BLaER1 (cell line): ENCODE data around the gene WASF2.

Experiments used
- H3K27ac ChIP-seq: shearing (Covaris generic); formaldehyde crosslinking; 2 replicates; pipeline ENCODE4 v1.8.1; 2022
- H3K27me3 ChIP-seq: shearing (Covaris generic); formaldehyde crosslinking; 2 replicates; pipeline ENCODE4 v1.8.1; 2022
- H3K36me3 ChIP-seq: shearing (Covaris generic); formaldehyde crosslinking; 2 replicates; pipeline ENCODE4 v1.8.1; 2022
- H3K4me1 ChIP-seq: shearing (Covaris generic); formaldehyde crosslinking; 2 replicates; pipeline ENCODE4 v1.8.1; 2022
- H3K4me2 ChIP-seq: shearing (Covaris generic); formaldehyde crosslinking; 2 replicates; pipeline ENCODE4 v1.8.1; 2022
- H3K4me3 ChIP-seq: shearing (Covaris generic); formaldehyde crosslinking; 2 replicates; pipeline ENCODE4 v1.8.1; 2022
- H3K9ac ChIP-seq: shearing (Covaris generic); formaldehyde crosslinking; 2 replicates; pipeline ENCODE4 v1.8.1; 2022
- H3K9me3 ChIP-seq: shearing (Covaris generic); formaldehyde crosslinking; 2 replicates; pipeline ENCODE4 v1.8.1; 2022
- H4K20me1 ChIP-seq: shearing (Covaris generic); formaldehyde crosslinking; 2 replicates; pipeline ENCODE4 v1.8.1; 2022
- Cebpa-rat ChIP-seq: shearing (Covaris generic); IDR thresholded peaks from 2 replicates; pipeline ENCODE4 v1.8.1; 2022

WASF2 gene

DNA sequence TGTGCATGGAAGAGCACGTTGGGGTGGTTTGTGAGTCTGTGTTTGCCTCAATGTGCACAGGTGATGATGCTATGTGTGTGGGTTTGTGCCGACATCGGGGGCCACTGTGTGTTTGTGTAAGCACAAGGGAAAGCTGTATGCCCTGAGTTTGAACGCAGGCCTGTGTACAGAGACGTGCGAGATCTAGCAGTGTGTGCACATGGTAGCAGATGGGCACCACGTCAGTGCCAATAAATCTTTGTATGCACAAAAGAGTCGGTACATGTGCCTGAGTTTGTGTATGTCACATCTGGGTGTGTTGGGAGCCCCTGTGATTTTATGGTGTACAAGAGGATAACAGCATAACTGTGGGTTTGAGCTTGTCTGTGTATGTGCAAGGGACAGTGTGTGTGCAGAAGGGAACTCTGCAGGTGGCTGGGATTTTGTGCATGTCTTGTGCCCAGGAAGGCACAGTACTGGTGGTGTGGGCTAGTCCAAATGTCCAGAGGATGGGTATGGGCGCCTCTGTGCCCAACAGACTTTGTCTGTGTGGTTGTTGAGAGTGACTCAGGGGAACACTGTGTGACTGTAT is 32.0 kb upstream of the WASF2 start:
- H3K9ac ChIP-seq = peak overlapping the region; percentile 82
- H3K27me3 ChIP-seq = no peaks in the 10 kb centered on the region
- peak overlapping the region; percentile 50; the same call in 1 of the 2 replicates for H3K4me3 ChIP-seq
- H3K4me2 ChIP-seq = peak overlapping the region; percentile 99
- H4K20me1 ChIP-seq = no peaks in the 10 kb centered on the region
- H3K36me3 ChIP-seq = no peaks in the 10 kb centered on the region
- no peak for TF ChIP-seq Cebpa-rat
- H3K4me1 ChIP-seq = peaks cover 75% of the 10 kb centered on the region
- H3K27ac ChIP-seq = peak overlapping the region; percentile 96
- H3K9me3 ChIP-seq = no peaks in the 10 kb centered on the region

DNA sequence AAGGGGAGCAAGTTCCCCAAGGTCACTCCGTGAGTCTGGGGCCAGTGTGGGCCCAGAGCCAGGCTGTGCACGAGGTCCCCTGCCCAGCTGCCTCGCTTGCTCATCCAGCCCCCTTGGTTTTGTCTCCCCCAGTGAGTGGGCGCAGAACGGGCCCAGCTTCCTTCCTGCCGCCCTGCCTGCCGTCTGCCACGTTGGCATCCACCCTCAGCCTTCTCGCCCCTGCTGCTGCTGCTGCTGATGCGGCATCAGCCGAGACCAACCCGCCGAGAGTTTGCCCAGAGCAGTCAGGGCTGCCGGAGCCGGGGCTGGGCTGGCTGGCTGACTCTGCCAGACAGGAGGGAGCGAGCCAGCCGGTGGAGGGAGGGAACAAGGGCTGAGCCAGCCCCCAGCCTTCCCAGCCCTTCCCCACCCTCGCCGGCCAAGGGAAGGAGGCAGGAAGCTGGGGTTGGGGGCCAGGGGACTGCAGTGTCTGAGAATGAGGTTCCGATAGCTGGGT is 31.4 kb upstream of the WASF2 start:
- Histone ChIP-seq H3K4me2 (peak overlapping the region; percentile 99), H3K36me3 (no peaks in the 10 kb centered on the region), H3K4me1 (peaks cover 70% of the 10 kb centered on the region), H3K9me3 (no peaks in the 10 kb centered on the region), H3K9ac (peak overlapping the region; percentile 82), H3K4me3 (peak overlapping the region; percentile 50), H3K27ac (peak overlapping the region; percentile 96), H4K20me1 (no peaks in the 10 kb centered on the region), H3K27me3 (no peaks in the 10 kb centered on the region)
- TF ChIP-seq Cebpa-rat = no peak

DNA sequence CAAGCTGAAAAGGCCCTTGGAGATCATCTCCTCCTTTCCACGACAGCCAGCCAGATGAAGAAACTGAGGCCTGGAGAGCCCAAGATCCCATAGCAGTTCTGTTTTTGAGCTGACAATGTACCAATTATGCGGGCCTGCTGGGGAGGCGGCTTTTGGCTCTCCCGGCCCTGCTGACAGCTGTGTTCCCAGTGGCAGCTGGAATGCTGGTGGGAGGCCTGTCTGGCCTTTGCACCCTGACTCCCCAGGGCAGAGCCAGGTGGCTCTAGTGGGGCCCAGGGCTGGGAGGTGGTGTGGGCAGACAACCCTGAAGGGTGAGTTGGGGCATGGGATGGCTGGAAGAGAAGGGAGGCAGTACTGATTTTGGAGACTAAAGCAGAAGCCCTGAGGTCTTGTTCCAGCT is 30.7 kb upstream of the WASF2 start:
- Histone ChIP-seq H3K4me1 (peaks cover 62% of the 10 kb centered on the region), H4K20me1 (no peaks in the 10 kb centered on the region), H3K4me3 (no peak overlapping the region), H3K9me3 (no peaks in the 10 kb centered on the region), H3K4me2 (peak overlapping the region; percentile 99), H3K36me3 (no peaks in the 10 kb centered on the region), H3K9ac (peak overlapping the region; percentile 82; the same call in 1 of the 2 replicates), H3K27ac (peak overlapping the region; percentile 96), H3K27me3 (no peaks in the 10 kb centered on the region)
- no peak for TF ChIP-seq Cebpa-rat

DNA sequence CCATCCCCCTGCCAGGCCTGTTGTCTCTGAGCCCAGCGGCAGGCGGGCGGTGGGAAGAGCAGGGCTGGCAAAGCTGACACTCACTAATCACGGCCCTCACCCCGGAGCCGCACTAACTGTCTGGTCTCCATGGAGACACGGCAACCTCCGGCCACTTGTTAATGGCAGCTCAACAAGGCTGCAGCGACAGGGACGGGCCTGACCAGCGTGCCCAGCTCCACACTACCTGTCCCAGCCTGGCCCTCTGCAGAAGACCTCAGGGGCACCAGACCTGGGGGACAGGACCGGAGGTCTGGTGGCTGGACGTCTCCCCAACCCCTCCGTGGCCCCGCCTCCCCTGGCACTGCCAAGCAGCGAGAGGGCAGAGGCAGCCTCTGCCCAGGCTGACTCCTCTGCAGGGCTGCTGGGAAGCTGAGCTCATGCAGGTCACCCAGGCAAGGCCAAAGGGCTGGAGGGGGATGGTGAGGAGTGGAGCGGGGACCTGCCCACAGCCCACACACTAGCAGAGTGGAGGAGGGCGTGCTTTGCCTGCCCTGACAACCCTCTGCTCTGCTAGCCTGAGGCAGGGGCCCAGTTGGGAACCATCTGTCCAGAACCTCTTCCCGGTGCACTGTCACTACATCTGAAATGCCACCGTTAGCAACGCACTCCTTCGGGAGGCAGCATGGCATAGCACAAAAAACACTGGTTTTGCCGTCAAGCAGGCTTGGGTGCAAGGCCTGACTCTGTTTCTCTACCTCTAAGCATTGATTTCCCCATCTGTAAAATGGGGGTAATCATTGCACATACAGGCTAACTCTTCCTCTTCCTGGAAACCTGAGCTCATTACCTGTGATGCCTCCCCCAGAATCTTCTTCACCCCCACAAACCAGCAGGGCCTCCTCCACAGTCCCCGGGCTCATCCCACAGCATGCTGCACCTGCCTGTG is 29.6 kb upstream of the WASF2 start:
- no peak overlapping the region for H3K4me3 ChIP-seq
- no peak for TF ChIP-seq Cebpa-rat
- peaks cover 54% of the 10 kb centered on the region for H3K4me1 ChIP-seq

DNA sequence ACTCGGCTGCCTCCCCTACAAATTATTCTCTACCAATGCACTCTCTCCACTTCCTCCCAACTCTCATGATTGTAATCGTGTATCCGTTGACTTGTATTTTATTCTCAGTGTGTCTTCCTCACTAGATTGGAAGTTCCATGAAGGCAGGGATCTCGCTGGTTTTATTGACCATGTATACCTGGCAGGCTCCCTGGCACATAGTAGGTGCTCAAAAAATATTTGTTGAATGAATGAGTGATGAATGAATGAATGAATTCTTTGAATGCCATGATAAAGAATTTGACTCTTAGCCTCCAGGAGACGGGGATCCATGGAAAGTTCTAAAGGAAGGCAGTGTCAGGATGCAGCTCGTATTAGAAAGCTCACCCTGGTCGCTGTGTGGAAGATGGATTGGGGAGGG is 28.8 kb upstream of the WASF2 start:
- Histone ChIP-seq H4K20me1 (no peaks in the 10 kb centered on the region), H3K36me3 (no peaks in the 10 kb centered on the region), H3K27me3 (no peaks in the 10 kb centered on the region), H3K9ac (no peak overlapping the region), H3K4me1 (peaks cover 54% of the 10 kb centered on the region), H3K9me3 (no peaks in the 10 kb centered on the region), H3K4me2 (no peak overlapping the region), H3K4me3 (no peak overlapping the region), H3K27ac (no peak overlapping the region)
- no peak for TF ChIP-seq Cebpa-rat

More for the DNA sequence above, 29.6 kb upstream of the WASF2 start:
- H3K27ac ChIP-seq = 0 out of 2 replicates have a peak overlapping the region, but pooled peaks have one; percentile 96
- H3K4me2 ChIP-seq = peak overlapping the region; percentile 99
- H3K9me3 ChIP-seq = no peaks in the 10 kb centered on the region
- no peaks in the 10 kb centered on the region for H3K27me3 ChIP-seq
- no peak overlapping the region for H3K9ac ChIP-seq
- H4K20me1 ChIP-seq = no peaks in the 10 kb centered on the region
- H3K36me3 ChIP-seq = no peaks in the 10 kb centered on the region

DNA sequence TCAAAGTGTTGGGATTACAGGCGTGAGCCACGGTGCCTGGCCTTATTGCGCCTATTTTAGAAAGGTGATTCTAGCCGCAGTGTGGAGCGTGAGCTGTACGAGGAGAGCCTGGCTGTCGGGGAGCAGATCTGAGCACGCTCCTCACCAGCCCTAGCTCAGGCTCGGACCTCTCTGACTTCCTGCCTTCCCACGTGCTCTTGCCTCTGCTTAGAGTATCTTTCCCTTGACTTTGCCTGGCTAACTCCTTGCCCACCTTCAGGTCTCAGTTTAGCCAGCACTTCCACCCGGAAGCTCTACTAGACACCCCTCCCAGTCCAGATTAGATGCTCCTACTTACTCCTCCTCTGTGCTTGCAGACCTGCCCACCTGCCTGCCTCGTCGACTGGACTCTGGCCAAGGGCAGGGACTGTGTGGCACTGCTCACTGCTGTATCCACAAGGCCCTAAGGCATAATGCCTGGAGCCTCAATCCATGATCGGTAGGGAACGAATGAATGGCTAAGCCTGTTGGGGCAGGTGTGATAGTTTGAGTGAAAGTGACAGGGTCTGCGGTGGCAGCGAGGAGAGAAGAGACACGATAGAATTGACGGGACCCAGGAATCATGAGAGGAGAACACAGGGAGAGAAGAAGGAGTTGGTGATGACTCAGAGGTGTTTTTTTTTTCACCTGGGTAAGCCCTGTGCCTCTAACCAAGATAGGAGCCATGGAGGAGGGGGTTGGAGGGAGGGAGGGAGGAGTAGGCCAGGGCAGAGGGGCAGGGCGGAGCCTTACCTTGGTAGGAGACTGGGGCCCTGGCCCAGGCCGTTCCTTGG is 28.1 kb upstream of the WASF2 start:
- H3K9me3 ChIP-seq = no peaks in the 10 kb centered on the region
- H3K27me3 ChIP-seq = no peaks in the 10 kb centered on the region
- no peak overlapping the region for H3K9ac ChIP-seq
- peaks cover 54% of the 10 kb centered on the region for H3K4me1 ChIP-seq
- TF ChIP-seq Cebpa-rat = no peak
- no peaks in the 10 kb centered on the region for H4K20me1 ChIP-seq
- no peaks in the 10 kb centered on the region for H3K36me3 ChIP-seq
- H3K27ac ChIP-seq = peak overlapping the region; percentile 13; the same call in 1 of the 2 replicates
- no peak overlapping the region for H3K4me3 ChIP-seq
- no peak overlapping the region for H3K4me2 ChIP-seq

DNA sequence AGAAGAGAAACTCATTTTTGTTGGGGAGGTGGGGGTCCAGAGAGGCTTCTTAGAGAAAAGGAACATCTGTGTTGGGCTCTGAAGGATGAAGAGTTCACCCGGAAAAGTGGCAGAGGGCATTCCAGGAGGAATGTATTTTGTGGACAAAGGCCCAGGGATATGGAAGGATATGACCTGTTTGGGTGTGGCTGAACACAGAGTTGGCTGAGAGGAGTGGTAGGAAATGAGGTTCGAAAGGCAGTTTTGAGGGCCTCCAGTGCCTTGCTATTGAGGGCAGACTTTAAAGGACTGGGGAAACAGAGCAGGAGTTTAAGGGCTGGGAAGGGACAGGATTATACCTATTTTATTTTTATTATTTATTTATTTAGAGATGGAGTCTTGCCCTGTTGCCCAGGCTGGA is 27.3 kb upstream of the WASF2 start:
- no peaks in the 10 kb centered on the region for H3K36me3 ChIP-seq
- H3K4me2 ChIP-seq = no peak overlapping the region
- H3K9ac ChIP-seq = no peak overlapping the region
- no peak overlapping the region for H3K4me3 ChIP-seq
- TF ChIP-seq Cebpa-rat = no peak
- H3K27ac ChIP-seq = no peak overlapping the region
- no peaks in the 10 kb centered on the region for H4K20me1 ChIP-seq
- peaks cover 50% of the 10 kb centered on the region for H3K4me1 ChIP-seq
- no peaks in the 10 kb centered on the region for H3K9me3 ChIP-seq
- H3K27me3 ChIP-seq = no peaks in the 10 kb centered on the region

DNA sequence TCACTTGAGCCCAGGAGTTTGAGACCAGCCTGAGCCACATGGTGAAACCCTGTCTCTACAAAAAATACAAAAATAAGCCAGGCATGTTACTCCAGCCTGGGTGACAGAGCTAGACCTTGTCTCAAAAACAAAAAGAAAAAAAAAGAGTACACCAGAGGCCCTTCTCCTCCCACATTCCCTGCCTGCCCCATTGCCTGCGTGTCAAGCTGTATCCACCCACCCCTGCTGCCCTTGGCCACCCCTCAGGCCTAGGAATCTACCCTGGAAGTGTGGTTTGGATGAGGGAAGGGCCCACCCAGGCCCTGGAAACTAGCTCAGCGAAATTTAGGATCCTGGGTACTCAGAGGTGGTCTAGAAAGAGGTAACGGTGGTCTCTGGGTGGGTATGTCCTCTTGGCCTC is 25.7 kb upstream of the WASF2 start:
- no peaks in the 10 kb centered on the region for H4K20me1 ChIP-seq
- no peaks in the 10 kb centered on the region for H3K36me3 ChIP-seq
- H3K27me3 ChIP-seq = no peaks in the 10 kb centered on the region
- peaks cover 38% of the 10 kb centered on the region for H3K4me1 ChIP-seq
- H3K4me2 ChIP-seq = no peak overlapping the region
- H3K9me3 ChIP-seq = no peaks in the 10 kb centered on the region
- no peak overlapping the region for H3K27ac ChIP-seq
- TF ChIP-seq Cebpa-rat = no peak
- no peak overlapping the region for H3K9ac ChIP-seq
- no peak overlapping the region for H3K4me3 ChIP-seq

DNA sequence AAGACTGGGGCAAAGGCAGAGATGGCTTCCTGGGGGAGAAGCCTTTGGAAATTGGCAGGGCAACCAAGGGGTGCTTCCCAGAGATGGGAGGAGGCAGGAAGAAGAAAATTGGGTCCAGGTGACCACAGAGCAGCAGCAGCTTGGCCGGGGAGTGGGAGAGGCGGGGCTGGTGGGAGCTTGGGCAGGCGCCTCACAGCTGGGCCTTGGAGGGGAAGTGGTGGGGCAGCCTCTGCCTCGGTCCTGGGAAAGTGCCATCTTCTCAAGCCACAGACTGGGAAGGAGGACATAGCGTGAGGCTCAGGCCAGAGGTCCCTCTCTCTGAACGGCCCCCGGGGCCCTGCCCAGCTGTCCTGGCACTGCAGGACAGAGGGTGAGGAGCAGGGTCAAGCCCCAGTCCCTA is 24.0 kb upstream of the WASF2 start:
- H3K27ac ChIP-seq = peak overlapping the region; percentile 76
- H3K36me3 ChIP-seq = no peaks in the 10 kb centered on the region
- no peak overlapping the region for H3K4me3 ChIP-seq
- peak overlapping the region; percentile 76 for H3K4me2 ChIP-seq
- no peaks in the 10 kb centered on the region for H4K20me1 ChIP-seq
- peaks cover 32% of the 10 kb centered on the region for H3K4me1 ChIP-seq
- H3K27me3 ChIP-seq = no peaks in the 10 kb centered on the region
- 0 out of 2 replicates have a peak overlapping the region, but pooled peaks have one; percentile 62 for H3K9ac ChIP-seq
- H3K9me3 ChIP-seq = no peaks in the 10 kb centered on the region
- no peak for TF ChIP-seq Cebpa-rat
